NCI-H2107 treated with DMSO at 0.1 percent for 48 hours (cell line): ENCODE results near the gene BCAN.

Experiments used
- DNase-seq: peaks from one replicate; lab custom pipeline; 2025; ENCODE audit not compliant: unreplicated experiment; lab: John Stamatoyannopoulos, UW

The BCAN gene

GRCh38 chr1:156660752-156661112 is 18.8 kb downstream of the BCAN start:
- DNase-seq = no peak

GRCh38 chr1:156662005-156662799 is 20.3 kb downstream of the BCAN start:
- no peak for DNase-seq

GRCh38 chr1:156662800-156663055 is 20.8 kb downstream of the BCAN start:
- no peak for DNase-seq

- no peak for DNase-seq
Measured at GRCh38 chr1:156663178-156663577, 21.3 kb downstream of the BCAN start.

GRCh38 chr1:156664046-156664766 is 22.3 kb downstream of the BCAN start:
- DNase-seq = no peak

GRCh38 chr1:156664767-156665411 is 23.0 kb downstream of the BCAN start:
- no peak for DNase-seq

GRCh38 chr1:156665539-156665938 is 23.6 kb downstream of the BCAN start:
- DNase-seq = no peak

GRCh38 chr1:156666862-156667609 is 25.1 kb downstream of the BCAN start:
- no peak for DNase-seq

GRCh38 chr1:156667610-156667967 is 25.7 kb downstream of the BCAN start:
- DNase-seq = no peak

GRCh38 chr1:156667968-156668709 is 26.2 kb downstream of the BCAN start:
- no peak for DNase-seq

- no peak for DNase-seq
Measured at GRCh38 chr1:156668801-156669637, 27.1 kb downstream of the BCAN start.

- DNase-seq = no peak
Measured at GRCh38 chr1:156669794-156670193, 27.9 kb downstream of the BCAN start.

- DNase-seq = no peak
Measured at GRCh38 chr1:156670359-156670758, 28.4 kb downstream of the BCAN start.

- no peak for DNase-seq
Measured at GRCh38 chr1:156670791-156671190, 28.9 kb downstream of the BCAN start.

- no peak for DNase-seq
Measured at GRCh38 chr1:156671804-156672203, 29.9 kb downstream of the BCAN start.

GRCh38 chr1:156673387-156674121 is 31.6 kb downstream of the BCAN start:
- no peak for DNase-seq

GRCh38 chr1:156675210-156676113 is 33.5 kb downstream of the BCAN start:
- no peak for DNase-seq

- no peak for DNase-seq
Measured at GRCh38 chr1:156676114-156676819, 34.4 kb downstream of the BCAN start.
